Trophoblast cell (in vitro differentiated cells and primary cell): ENCODE data around the gene DPYD.

Source experiments
- DNase-seq, 2 donors: peaks; one replicate each; pipeline ENCODE4 v3.0.0-alpha.2; 2016
- H2AFZ ChIP-seq: 2 replicates; pipeline ENCODE4 v1.6.1; 2013; ENCODE audit warnings: low read length, moderate library complexity, mild to moderate bottlenecking; ENCODE audit not compliant: insufficient read depth, poor library complexity
- H2AK5ac ChIP-seq: 2 replicates; pipeline ENCODE4 v1.6.1; 2013; ENCODE audit warnings: mild to moderate bottlenecking, low read length
- H2BK120ac ChIP-seq: 2 replicates; pipeline ENCODE4 v1.6.1; 2013; ENCODE audit warnings: low read length, mild to moderate bottlenecking, moderate library complexity; ENCODE audit not compliant: insufficient read depth, poor library complexity
- H2BK12ac ChIP-seq: 2 replicates; pipeline ENCODE4 v1.6.1; 2013; ENCODE audit warnings: mild to moderate bottlenecking, low read length, moderate library complexity
- H2BK5ac ChIP-seq: 2 replicates; pipeline ENCODE4 v1.6.1; 2013; ENCODE audit warnings: low read length, low read depth, moderate library complexity, mild to moderate bottlenecking; ENCODE audit not compliant: poor library complexity
- H3K14ac ChIP-seq: 2 replicates; pipeline ENCODE4 v1.6.1; 2013; ENCODE audit warnings: mild to moderate bottlenecking, low read length
- H3K18ac ChIP-seq: 2 replicates; pipeline ENCODE4 v1.6.1; 2013; ENCODE audit warnings: mild to moderate bottlenecking, low read length
- H3K23ac ChIP-seq: 2 replicates; pipeline ENCODE4 v1.6.1; 2013; ENCODE audit warnings: low read length
- H3K27ac ChIP-seq: 2 replicates; pipeline ENCODE4 v1.5.1; 2013; ENCODE audit warnings: low read depth, mild to moderate bottlenecking, inconsistent platforms, low read length, moderate library complexity
- H3K27me3 ChIP-seq: 2 replicates; pipeline ENCODE4 v1.6.1; 2013; ENCODE audit warnings: inconsistent platforms, mild to moderate bottlenecking, low read length, moderate library complexity; ENCODE audit not compliant: insufficient read depth
- H3K36me3 ChIP-seq, 2 experiments: 1 replicate in 1 of 2; 2 replicates in 1 of 2; pipeline ENCODE4 v1.6.1; 2013; ENCODE audit warnings: low read length in 2 of 2, mild to moderate bottlenecking in 2 of 2, moderate library complexity in 1 of 2; ENCODE audit not compliant: insufficient read depth in 2 of 2, control insufficient read depth in 1 of 2
- H3K4ac ChIP-seq: 2 replicates; pipeline ENCODE4 v1.6.1; 2013; ENCODE audit warnings: low read depth, mild to moderate bottlenecking, low read length, moderate library complexity
- H3K4me1 ChIP-seq, 2 experiments: 1 replicate in 1 of 2; 2 replicates in 1 of 2; pipeline ENCODE4 v1.6.1; 2013; ENCODE audit warnings: low read length in 2 of 2, mild to moderate bottlenecking in 2 of 2, moderate library complexity in 1 of 2; ENCODE audit not compliant: insufficient read depth in 2 of 2, control insufficient read depth in 1 of 2
- H3K4me2 ChIP-seq: 2 replicates; pipeline ENCODE4 v1.6.1; 2013; ENCODE audit warnings: inconsistent platforms, mild to moderate bottlenecking, low read length, moderate library complexity
- H3K4me3 ChIP-seq: 2 replicates; pipeline ENCODE4 v1.5.1; 2013; ENCODE audit warnings: mild to moderate bottlenecking, low read depth, low read length, inconsistent platforms
- H3K79me1 ChIP-seq: one replicate; pipeline ENCODE4 v1.6.1; 2013; ENCODE audit warnings: low read length
- H3K79me2 ChIP-seq: 2 replicates; pipeline ENCODE4 v1.6.1; 2013; ENCODE audit warnings: low read length, mild to moderate bottlenecking; ENCODE audit not compliant: control insufficient read depth, insufficient read depth, poor library complexity
- H3K9ac ChIP-seq: 2 replicates; pipeline ENCODE4 v1.6.1; 2013; ENCODE audit warnings: mild to moderate bottlenecking, low read length
- H3K9me3 ChIP-seq: 2 replicates; pipeline ENCODE4 v1.6.1; 2013; ENCODE audit warnings: low read depth, mild to moderate bottlenecking, control low read depth, inconsistent platforms, low read length; ENCODE audit not compliant: insufficient read depth
- H4K12ac ChIP-seq: 2 replicates; pipeline ENCODE4 v1.6.1; 2013; ENCODE audit warnings: low read depth, mild to moderate bottlenecking, low read length, moderate library complexity
- H4K8ac ChIP-seq: 2 replicates; pipeline ENCODE4 v1.6.1; 2013; ENCODE audit warnings: low read depth, mild to moderate bottlenecking, low read length, moderate library complexity
- H4K91ac ChIP-seq: one replicate; pipeline ENCODE4 v1.6.1; 2013; ENCODE audit warnings: low read depth, mild to moderate bottlenecking, low read length, moderate library complexity
- WGBS: extraction: QIAGEN DNeasy Blood & Tissue Kit; methylation state at CpG from one replicate; pipeline ENCODE4 v1.1.7; 2013; ENCODE audit warnings: missing lambda C conversion rate; ENCODE audit not compliant: insufficient read length, insufficient coverage; ENCODE audit errors: extremely low coverage; 5-methylcytosine and 5-hydroxymethylcytosine counted together

Gene DPYD

GRCh38 chr1:97089173-97089572, 831.7 kb downstream of the DPYD start:
- no peaks in the 10 kb centered on the region for H3K9me3 ChIP-seq
- no peaks in the 10 kb centered on the region for H3K36me3 ChIP-seq
- no peak overlapping the region for H3K27ac ChIP-seq
- DNase-seq = no peak
- H2BK120ac ChIP-seq = no peak overlapping the region
- H2AFZ ChIP-seq = no peak overlapping the region
- no peak overlapping the region for H3K14ac ChIP-seq
- no peak overlapping the region for H3K9ac ChIP-seq
- H3K23ac ChIP-seq = no peak overlapping the region
- no peak overlapping the region for H4K12ac ChIP-seq
- no peaks in the 10 kb centered on the region for H3K79me1 ChIP-seq
- H3K4ac ChIP-seq = no peak overlapping the region
- H3K27me3 ChIP-seq = no peaks in the 10 kb centered on the region
- no CpG with 5 or more reads among the region's 7 CpGs for WGBS
- H4K91ac ChIP-seq = no peak overlapping the region
- no peak overlapping the region for H3K4me3 ChIP-seq
- no peak overlapping the region for H3K4me2 ChIP-seq
- H3K18ac ChIP-seq = no peak overlapping the region
- no peaks in the 10 kb centered on the region for H3K79me2 ChIP-seq
- no peak overlapping the region for H4K8ac ChIP-seq
- no peak overlapping the region for H2BK12ac ChIP-seq
- no peak overlapping the region for H2BK5ac ChIP-seq
- H3K4me1 ChIP-seq = no peaks in the 10 kb centered on the region
- no peak overlapping the region for H2AK5ac ChIP-seq

- Histone ChIP-seq H4K12ac (no peak overlapping the region), H3K36me3 (no peaks in the 10 kb centered on the region), H3K4me3 (no peak overlapping the region), H2BK120ac (no peak overlapping the region), H4K91ac (no peak overlapping the region), H2AFZ (no peak overlapping the region), H4K8ac (no peak overlapping the region), H3K18ac (no peak overlapping the region), H3K27me3 (no peaks in the 10 kb centered on the region), H2BK12ac (no peak overlapping the region), H3K27ac (no peak overlapping the region), H3K9ac (no peak overlapping the region), H3K79me1 (no peaks in the 10 kb centered on the region), H2AK5ac (no peak overlapping the region), H3K4me2 (no peak overlapping the region), H3K23ac (no peak overlapping the region), H3K14ac (no peak overlapping the region), H3K4me1 (no peaks in the 10 kb centered on the region), H2BK5ac (no peak overlapping the region), H3K79me2 (no peaks in the 10 kb centered on the region), H3K4ac (no peak overlapping the region), H3K9me3 (no peaks in the 10 kb centered on the region)
- WGBS = no CpG with 5 or more reads among the region's 1 CpG
- DNase-seq = no peak
These were observed 832.4 kb downstream of the DPYD start for GRCh38 chr1:97088391-97088790.

GRCh38 chr1:97084546-97084945, 836.3 kb downstream of the DPYD start:
- Histone ChIP-seq H2BK12ac (no peak overlapping the region), H2BK5ac (no peak overlapping the region), H3K27me3 (no peaks in the 10 kb centered on the region), H4K12ac (no peak overlapping the region), H2AK5ac (no peak overlapping the region), H3K4me1 (no peaks in the 10 kb centered on the region), H3K79me1 (no peaks in the 10 kb centered on the region), H2BK120ac (no peak overlapping the region), H4K91ac (no peak overlapping the region), H3K27ac (no peak overlapping the region), H3K4me2 (no peak overlapping the region), H3K4me3 (no peak overlapping the region), H3K14ac (no peak overlapping the region), H4K8ac (no peak overlapping the region), H3K4ac (no peak overlapping the region), H3K23ac (no peak overlapping the region), H3K9ac (no peak overlapping the region), H3K18ac (no peak overlapping the region), H3K9me3 (no peaks in the 10 kb centered on the region), H2AFZ (no peak overlapping the region), H3K36me3 (no peaks in the 10 kb centered on the region), H3K79me2 (no peaks in the 10 kb centered on the region)
- no CpG with 5 or more reads among the region's 2 CpGs for WGBS
- no peak for DNase-seq

GRCh38 chr1:97082160-97082848, 838.5 kb downstream of the DPYD start:
- no peaks in the 10 kb centered on the region for H3K27me3 ChIP-seq
- H3K9me3 ChIP-seq = no peaks in the 10 kb centered on the region
- H2BK12ac ChIP-seq = no peak overlapping the region
- H3K4me2 ChIP-seq = no peak overlapping the region
- no peak overlapping the region for H3K27ac ChIP-seq
- no peaks in the 10 kb centered on the region for H3K36me3 ChIP-seq
- H3K18ac ChIP-seq = no peak overlapping the region
- no peak overlapping the region for H3K4ac ChIP-seq
- H3K4me1 ChIP-seq = no peaks in the 10 kb centered on the region
- no peak overlapping the region for H2AK5ac ChIP-seq
- H4K91ac ChIP-seq = no peak overlapping the region
- no peak overlapping the region for H2BK5ac ChIP-seq
- no peak for DNase-seq
- H3K4me3 ChIP-seq = no peak overlapping the region
- WGBS = no CpG with 5 or more reads among the region's 4 CpGs
- H4K8ac ChIP-seq = no peak overlapping the region
- no peaks in the 10 kb centered on the region for H3K79me2 ChIP-seq
- H3K14ac ChIP-seq = no peak overlapping the region
- H3K79me1 ChIP-seq = no peaks in the 10 kb centered on the region
- H4K12ac ChIP-seq = no peak overlapping the region
- no peak overlapping the region for H2BK120ac ChIP-seq
- no peak overlapping the region for H3K23ac ChIP-seq
- H3K9ac ChIP-seq = no peak overlapping the region
- no peak overlapping the region for H2AFZ ChIP-seq
